ENCODE results near the gene RBM20. TPM values are rescaled to one million over a fixed set of nuclear protein-coding genes. Genes with fewer than 3 reads are reported as not detected.

RBM20 gene
- total RNA-seq, 1 donor from 2014 or later = 1.0 TPM

DNA sequence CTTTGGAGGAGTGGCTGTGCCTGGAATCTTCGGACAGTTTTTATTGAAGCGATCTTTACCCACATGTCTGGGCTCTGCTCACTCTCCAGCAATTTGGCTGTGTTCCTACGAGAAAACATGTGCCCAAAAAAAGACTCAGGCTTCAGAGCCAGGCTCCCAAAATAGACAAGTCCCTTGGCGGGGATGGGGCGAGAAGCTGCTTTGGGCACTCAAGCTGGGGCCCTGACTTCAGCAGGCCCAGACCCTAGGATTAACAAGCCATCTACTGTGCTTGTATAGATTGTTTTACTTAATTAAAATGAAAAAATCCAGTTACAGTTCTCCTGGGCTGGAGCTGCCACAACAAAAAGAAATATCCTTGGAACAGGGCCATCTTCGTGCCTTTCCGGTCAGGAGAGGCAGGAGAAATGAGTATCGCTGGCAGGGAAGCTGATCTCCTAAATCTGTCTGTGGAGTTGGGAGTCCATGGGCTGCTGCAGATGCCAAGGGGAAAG is 176.2 kb downstream of the RBM20 start:
- no peaks in the 10 kb centered on the region for H3K9me3 Mint-ChIP-seq (ENCODE audit: unreplicated experiment)

DNA sequence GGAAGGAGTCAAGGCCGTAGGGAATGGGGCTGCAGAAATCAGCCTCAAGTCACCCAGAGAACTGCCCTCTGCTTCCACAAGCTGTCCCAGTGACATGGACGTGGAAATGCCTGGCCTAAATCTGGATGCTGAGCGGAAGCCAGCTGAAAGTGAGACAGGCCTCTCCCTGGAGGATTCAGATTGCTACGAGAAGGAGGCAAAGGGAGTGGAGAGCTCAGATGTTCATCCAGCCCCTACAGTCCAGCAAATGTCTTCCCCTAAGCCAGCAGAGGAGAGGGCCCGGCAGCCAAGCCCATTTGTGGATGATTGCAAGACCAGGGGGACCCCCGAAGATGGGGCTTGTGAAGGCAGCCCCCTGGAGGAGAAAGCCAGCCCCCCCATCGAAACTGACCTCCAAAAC is 177.4 kb downstream of the RBM20 start:
- no peak overlapping the region for H3K4me3 Mint-ChIP-seq (ENCODE audit: unreplicated experiment)
- TF ChIP-seq, protein P1, sequence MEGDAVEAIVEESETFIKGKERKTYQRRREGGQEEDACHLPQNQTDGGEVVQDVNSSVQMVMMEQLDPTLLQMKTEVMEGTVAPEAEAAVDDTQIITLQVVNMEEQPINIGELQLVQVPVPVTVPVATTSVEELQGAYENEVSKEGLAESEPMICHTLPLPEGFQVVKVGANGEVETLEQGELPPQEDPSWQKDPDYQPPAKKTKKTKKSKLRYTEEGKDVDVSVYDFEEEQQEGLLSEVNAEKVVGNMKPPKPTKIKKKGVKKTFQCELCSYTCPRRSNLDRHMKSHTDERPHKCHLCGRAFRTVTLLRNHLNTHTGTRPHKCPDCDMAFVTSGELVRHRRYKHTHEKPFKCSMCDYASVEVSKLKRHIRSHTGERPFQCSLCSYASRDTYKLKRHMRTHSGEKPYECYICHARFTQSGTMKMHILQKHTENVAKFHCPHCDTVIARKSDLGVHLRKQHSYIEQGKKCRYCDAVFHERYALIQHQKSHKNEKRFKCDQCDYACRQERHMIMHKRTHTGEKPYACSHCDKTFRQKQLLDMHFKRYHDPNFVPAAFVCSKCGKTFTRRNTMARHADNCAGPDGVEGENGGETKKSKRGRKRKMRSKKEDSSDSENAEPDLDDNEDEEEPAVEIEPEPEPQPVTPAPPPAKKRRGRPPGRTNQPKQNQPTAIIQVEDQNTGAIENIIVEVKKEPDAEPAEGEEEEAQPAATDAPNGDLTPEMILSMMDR (IDR thresholded peaks at IDR 0.05; ENCODE audit: unreplicated experiment) = no peak
- peak overlapping the region; percentile 85 for H3K27ac Mint-ChIP-seq (ENCODE audit: unreplicated experiment)
- no peaks in the 10 kb centered on the region for H3K36me3 Mint-ChIP-seq (ENCODE audit: low read depth, unreplicated experiment)
- DNase-seq (ENCODE audit: low spot score) = no peak
- peaks cover 3% of the 10 kb centered on the region for H3K27me3 Mint-ChIP-seq (ENCODE audit: unreplicated experiment)
- H3K4me1 Mint-ChIP-seq (ENCODE audit: unreplicated experiment) = peaks cover 34% of the 10 kb centered on the region
- H3K9me3 Mint-ChIP-seq (ENCODE audit: unreplicated experiment) = no peaks in the 10 kb centered on the region

More for the DNA sequence above, 176.2 kb downstream of the RBM20 start:
- Mint-ChIP-seq H3K27me3 (ENCODE audit: unreplicated experiment) (peaks cover 5% of the 10 kb centered on the region), H3K36me3 (ENCODE audit: low read depth, unreplicated experiment) (no peaks in the 10 kb centered on the region), H3K4me1 (ENCODE audit: unreplicated experiment) (peaks cover 34% of the 10 kb centered on the region), H3K4me3 (ENCODE audit: unreplicated experiment) (no peak overlapping the region), H3K27ac (ENCODE audit: unreplicated experiment) (no peak overlapping the region)
- TF ChIP-seq, protein P1 (IDR thresholded peaks at IDR 0.05; ENCODE audit: unreplicated experiment) = no peak
- DNase-seq (ENCODE audit: low spot score) = no peak

DNA sequence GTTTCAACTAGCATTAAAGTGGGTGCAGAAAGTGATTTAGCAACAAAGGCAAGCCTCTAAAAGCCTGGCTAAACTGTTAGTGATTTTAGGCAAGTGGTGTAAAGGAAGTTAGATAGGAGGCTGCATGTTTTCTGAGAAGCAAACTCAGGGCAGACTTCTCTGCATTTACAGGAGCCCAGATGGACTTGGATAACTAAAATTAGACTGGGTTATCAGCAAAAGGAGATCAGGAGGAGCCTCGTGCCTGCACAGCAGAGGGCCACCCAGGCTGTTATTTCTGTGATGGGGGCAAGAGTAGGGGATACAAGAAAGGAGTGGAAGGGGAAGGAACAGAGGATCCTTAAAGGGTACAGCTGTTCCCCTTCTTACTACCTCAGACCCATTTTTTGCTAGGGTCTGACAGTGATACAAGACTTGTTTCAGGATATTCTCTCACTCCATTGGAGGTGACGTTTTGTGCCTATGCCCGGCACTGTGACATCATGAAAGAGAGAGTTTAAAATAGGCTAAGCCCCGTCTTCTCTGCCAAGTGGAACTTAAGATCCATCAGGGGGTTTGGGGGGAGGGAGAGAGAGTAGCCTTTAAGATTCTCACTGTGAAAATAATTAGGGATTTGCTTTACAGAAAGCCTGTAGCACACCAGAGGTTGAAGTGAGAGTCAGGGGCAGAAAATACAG is 178.0 kb downstream of the RBM20 start:
- Mint-ChIP-seq H3K4me3 (ENCODE audit: unreplicated experiment) (no peak overlapping the region), H3K4me1 (ENCODE audit: unreplicated experiment) (peaks cover 34% of the 10 kb centered on the region), H3K27ac (ENCODE audit: unreplicated experiment) (peak overlapping the region; percentile 85), H3K27me3 (ENCODE audit: unreplicated experiment) (peaks cover 3% of the 10 kb centered on the region), H3K36me3 (ENCODE audit: low read depth, unreplicated experiment) (no peaks in the 10 kb centered on the region), H3K9me3 (ENCODE audit: unreplicated experiment) (no peaks in the 10 kb centered on the region)
- TF ChIP-seq, protein P1 (IDR thresholded peaks at IDR 0.05; ENCODE audit: unreplicated experiment) = no peak
- DNase-seq (ENCODE audit: low spot score) = no peak

DNA sequence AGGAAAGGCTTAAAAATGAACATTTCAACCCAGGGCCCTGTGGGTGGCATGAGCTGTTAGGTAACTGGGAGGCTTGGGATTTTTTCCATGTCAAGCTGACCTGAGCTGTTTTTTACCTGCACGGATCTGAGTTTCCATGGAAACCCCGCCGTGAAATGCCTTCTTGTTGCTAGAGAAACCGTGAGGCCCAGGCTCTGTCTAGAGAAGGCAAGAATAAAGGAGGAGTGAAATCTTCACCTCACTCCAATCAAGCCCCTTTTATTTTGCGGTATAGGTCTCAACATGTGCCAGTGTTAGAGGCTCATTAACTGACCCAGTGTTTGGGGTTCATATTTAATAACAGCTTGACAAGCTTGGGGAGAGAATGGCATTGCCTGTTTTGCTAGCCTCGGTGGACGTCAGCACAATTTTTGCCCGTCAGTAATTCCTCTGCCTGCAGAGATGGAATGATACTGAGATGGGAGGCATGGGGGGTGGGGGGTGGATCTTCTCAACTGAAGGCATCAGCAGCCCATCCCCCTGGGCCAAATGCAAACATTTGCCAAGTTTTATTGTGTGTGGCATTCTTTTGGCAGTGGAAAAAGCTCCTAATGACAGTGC is 178.7 kb downstream of the RBM20 start:
- Mint-ChIP-seq H3K4me1 (ENCODE audit: unreplicated experiment) (peaks cover 30% of the 10 kb centered on the region), H3K9me3 (ENCODE audit: unreplicated experiment) (no peaks in the 10 kb centered on the region), H3K27ac (ENCODE audit: unreplicated experiment) (peak overlapping the region; percentile 84), H3K4me3 (ENCODE audit: unreplicated experiment) (no peak overlapping the region), H3K36me3 (ENCODE audit: low read depth, unreplicated experiment) (no peaks in the 10 kb centered on the region), H3K27me3 (ENCODE audit: unreplicated experiment) (peaks cover 3% of the 10 kb centered on the region)
- TF ChIP-seq, protein P1 (IDR thresholded peaks at IDR 0.05; ENCODE audit: unreplicated experiment) = no peak
- DNase-seq (ENCODE audit: low spot score) = no peak

DNA sequence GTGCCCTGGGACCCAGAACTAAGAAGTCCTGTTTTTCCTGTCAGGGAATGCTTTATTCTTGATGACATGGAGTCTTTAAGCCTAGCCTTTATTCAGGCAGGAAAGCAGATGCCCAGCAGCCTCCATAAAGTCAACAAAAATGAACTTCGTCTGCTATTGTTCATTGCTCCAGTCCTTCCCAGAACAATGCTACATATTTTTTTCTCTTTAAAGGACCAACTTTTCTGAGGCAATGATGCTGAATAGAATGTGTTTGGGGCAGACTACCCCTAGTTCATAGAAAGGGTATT is 180.0 kb downstream of the RBM20 start:
- Mint-ChIP-seq H3K4me3 (ENCODE audit: unreplicated experiment) (no peak overlapping the region), H3K36me3 (ENCODE audit: low read depth, unreplicated experiment) (no peaks in the 10 kb centered on the region), H3K9me3 (ENCODE audit: unreplicated experiment) (no peaks in the 10 kb centered on the region), H3K4me1 (ENCODE audit: unreplicated experiment) (peaks cover 30% of the 10 kb centered on the region), H3K27me3 (ENCODE audit: unreplicated experiment) (peaks cover 3% of the 10 kb centered on the region), H3K27ac (ENCODE audit: unreplicated experiment) (peak overlapping the region; percentile 91)
- no peak for DNase-seq (ENCODE audit: low spot score)
- TF ChIP-seq, protein P1 (IDR thresholded peaks at IDR 0.05; ENCODE audit: unreplicated experiment) = no peak
